SKM-1 treated with dmso at 0.1 percent for 144 hours (cell line): Measurements from ENCODE around the gene FLCN.

Experiments used
- DNase-seq: peaks from one replicate; lab custom pipeline; 2025; ENCODE audit not compliant: unreplicated experiment; lab: John Stamatoyannopoulos, UW

Gene FLCN

DNA sequence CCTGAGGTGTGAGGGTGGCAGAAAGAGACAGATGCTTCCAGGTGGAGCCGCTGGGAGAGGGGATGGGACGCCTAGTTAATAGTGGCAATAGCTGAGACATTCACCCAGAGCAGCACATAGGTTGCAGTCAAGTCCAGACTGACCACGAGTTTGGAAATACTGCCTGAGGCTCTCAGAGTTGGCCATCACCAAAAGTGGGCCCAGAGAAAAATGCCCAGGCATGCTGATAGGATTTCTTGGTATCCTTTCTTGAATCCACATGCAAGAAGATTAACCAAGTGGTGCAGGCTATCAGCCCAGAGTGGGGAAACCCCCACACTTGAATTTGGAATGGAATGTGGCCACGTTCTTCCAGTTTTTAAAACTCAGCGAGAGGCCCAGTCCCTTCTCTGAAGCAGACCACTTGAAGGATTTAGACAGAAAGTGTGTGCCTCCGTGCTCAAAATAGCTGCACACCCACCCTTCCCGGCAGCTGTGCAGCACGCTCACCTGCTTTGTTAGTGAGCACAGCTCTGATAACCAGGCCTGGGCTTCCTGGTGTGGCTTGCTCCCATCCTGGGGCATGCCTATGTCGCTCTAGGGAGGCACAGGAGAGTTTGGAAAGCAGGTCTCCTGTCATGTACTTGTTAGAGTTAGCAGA lies 66.5 kb downstream of the FLCN start:
- no peak for DNase-seq

DNA sequence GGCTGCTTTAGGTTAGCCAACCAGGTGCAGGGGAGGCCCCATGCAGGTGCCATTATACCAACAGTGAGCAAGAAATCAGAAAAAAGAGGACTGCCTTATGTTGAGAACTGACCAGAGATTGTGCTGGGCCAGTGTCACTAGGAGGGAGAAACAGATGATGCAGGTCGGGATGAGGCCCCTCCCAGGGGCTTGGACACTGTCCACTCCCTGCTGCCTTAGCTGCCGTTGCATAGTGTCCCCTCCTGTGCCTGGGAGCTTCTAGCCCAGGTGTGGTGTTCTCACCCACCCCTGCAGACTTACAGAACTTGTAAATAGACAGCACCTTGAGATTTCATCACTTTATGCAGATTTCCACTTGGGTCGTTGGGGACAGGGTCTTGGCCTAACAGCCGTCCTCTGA lies 67.6 kb downstream of the FLCN start:
- DNase-seq: no peak

DNA sequence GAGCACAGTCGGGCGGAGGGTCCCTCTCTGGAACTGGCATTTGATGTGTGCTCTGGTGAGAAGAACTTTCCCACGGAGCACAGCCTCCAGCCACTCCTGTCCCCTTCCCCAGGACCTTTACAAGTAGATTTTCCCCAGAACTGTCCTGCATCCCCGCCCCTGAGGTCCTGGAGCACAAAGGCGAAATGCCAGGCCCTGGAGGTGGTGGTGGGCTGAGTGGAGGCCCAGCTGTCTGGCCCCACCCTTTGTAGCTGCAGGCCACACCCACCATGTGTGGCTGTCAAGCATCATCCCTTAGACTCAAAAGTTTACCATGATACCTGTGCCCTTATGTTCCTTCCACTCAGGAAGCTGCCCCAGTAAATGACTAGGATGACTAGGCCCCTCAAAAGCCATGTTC lies 68.6 kb downstream of the FLCN start:
- no peak for DNase-seq

DNA sequence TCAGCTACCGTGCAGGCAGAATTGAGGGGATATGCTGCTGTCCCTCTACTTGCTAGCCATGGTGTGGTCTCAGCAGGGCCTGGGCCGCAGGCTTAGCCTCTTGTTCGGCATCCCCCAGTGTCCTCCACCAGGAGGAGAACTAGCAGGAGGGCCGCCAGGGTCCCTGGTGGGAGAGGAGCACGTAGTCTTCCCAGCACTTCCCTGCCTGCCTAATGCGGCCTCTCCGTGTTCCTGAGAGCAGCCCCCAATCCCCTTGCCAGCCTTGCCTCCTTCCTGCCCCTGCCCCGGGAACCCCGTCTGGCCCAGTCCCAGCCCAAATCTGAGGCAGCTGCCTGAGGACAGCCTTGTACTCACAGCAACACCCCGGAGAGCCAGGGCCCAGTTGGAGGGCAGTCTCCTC lies 69.0 kb downstream of the FLCN start:
- no peak for DNase-seq

DNA sequence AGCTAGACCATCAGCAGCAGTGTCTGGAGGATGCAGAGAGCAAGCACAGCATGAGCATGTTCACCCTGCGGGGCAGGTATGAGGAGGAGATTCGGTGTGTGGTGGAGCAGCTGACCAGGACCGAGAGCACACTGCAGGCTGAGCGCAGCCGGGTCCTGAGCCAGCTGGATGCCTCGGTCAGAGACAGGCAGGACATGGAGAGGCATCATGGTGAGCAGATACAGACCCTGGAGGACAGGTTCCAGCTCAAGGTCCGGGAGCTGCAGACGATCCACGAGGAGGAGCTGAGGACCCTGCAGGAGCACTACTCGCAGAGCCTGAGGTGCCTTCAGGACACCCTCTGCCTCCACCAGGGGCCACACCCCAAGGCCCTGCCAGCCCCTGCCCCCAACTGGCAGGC lies 69.6 kb downstream of the FLCN start:
- no peak for DNase-seq

DNA sequence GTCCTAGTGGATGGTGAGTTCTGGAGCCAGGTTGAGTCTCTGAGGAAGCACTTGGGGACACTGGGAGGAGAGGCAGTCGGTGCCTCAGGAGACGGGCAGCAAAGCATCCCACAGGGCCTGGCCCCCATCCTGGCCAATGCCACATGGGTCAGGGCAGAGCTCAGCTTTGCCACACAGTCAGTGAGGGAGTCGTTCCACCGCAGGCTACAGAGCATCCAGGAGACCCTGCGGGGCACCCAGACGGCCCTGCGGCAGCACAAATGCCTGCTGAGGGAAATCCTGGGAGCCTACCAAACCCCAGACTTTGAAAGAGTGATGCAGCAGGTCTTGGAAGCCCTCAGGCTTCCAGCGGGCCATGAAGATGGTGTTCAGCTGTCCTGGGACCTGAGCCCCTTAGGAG lies 70.5 kb downstream of the FLCN start:
- DNase-seq: no peak

DNA sequence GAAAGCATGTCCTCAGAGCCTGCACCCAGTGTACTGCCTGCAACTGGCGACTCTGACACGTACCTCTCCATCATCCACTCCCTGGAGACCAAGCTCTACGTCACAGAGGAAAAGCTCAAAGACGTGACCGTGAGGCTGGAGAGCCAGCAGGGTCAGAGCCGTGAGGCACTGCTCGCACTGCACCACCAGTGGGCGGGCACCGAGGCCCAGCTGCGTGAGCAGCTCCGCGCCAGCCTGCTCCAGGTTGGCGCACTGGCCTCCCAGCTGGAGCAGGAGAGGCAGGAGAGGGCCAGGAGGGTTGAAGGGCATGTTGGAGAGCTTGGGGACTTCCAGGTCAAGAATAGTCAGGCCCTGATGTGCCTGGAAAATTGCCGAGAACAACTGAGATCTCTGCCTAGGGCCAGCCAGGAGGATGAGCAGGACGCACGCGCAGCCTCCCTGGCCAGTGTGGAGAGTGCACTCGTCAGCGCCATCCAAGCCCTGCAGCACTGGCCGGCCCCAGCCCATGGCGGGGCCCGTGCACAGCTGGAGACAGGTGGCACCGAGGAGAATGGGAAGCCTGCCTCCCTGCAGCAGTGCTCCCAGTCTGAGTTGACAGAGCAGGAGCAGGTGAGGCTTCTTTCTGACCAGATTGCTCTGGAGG lies 71.2 kb downstream of the FLCN start:
- DNase-seq: no peak

DNA sequence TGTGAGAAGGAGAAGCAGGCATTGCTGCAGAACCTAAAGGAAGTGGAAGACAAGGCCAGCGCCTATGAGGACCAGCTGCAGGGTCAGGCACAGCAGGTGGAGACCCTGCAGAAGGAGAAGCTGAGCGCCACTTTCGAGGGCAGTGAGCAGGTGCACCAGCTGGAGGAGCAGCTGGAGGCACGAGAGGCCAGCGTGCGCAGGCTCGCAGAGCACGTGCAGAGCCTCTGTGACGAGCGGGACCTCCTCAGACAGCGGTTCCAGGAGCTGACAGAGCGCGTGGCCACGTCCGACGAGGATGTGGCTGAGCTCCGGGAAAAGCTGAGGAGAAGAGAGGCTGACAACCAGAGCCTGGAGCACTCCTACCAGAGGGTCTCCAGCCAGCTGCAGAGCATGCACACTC lies 72.3 kb downstream of the FLCN start:
- DNase-seq: no peak

DNA sequence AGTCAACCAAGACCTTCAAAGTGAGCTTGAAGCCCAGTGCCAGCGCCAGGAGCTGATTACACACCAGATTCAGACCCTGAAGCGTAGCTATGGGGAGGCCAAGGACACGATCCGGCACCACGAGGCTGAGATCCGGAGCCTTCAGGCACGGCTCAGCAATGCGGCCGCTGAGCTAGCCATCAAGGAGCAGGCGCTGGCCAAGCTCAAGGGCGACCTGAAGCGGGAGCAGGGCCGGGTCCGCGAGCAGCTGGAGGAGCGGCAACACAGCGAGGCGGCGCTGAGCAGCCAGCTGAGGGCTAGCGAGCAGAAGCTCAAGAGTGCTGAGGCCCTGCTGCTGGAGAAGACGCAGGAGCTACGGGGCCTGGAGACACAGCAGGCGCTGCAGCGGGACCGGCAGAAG lies 72.8 kb downstream of the FLCN start:
- DNase-seq: no peak
